ENCODE measurements around the gene EN1. TPM values are rescaled to one million over a fixed set of nuclear protein-coding genes. Genes with fewer than 3 reads are reported as not detected.

EN1 gene
- total and polyA plus RNA-seq, 2 donors (not counting 3 experiments of a cell fraction or from before 2014, with no cell fraction given) = not detected

GRCh38 chr2:118853129-118853640 lies 5.7 kb upstream of the EN1 start:
- H3K36me3 ChIP-seq (ENCODE audit: control insufficient read depth in 2 of 2, extremely low read depth in 1 of 2, insufficient read depth in 2 of 2, low read length in 2 of 2) = no peaks in the 10 kb centered on the region
- BruUV-seq (replicated peaks) = no TSS peak
- FAIRE-seq (no peak), DNase-seq (ENCODE audit: low read depth, low spot score) (no peak)
- dilution Hi-C loops (cut with MboI; ENCODE audit: extremely low pct_ligation_motif_present, low sequenced_read_pairs) = no loop called here
- no peak overlapping the region for H2AFZ ChIP-seq (ENCODE audit: low read depth, low read length)
- no peak overlapping the region for H3K27ac ChIP-seq (ENCODE audit: insufficient read depth, low read depth, low read length)
- no peaks in the 10 kb centered on the region for H3K79me2 ChIP-seq (ENCODE audit: control insufficient read depth, insufficient read depth, low read length)
- ChIA-PET POLR2A (no interaction called here), CTCF (interaction anchor here (2.8 kb wide), 1 partner anchor 806 kb away, joined by 174 read pairs; no protein-coding TSS in a partner anchor)
- H3K4me3 ChIP-seq (replicated peaks in 1 of 3; ENCODE audit: insufficient read depth in 1 of 3, low read depth in 1 of 3, low read length in 3 of 3) = no peak overlapping the region
- no peaks in the 10 kb centered on the region for H3K9me3 ChIP-seq (replicated peaks; ENCODE audit: control insufficient read depth, insufficient read depth, low read length)
- no peaks in the 10 kb centered on the region for H4K20me1 ChIP-seq (replicated peaks; ENCODE audit: control insufficient read depth, extremely low read depth, insufficient read depth, low read length)
- peaks cover 95 to 98% of the 10 kb centered on the region in 2 experiments for H3K27me3 ChIP-seq (ENCODE audit: control insufficient read depth in 2 of 2, insufficient read depth in 2 of 2, low read length in 2 of 2)
- H3K9me1 ChIP-seq (replicated peaks; ENCODE audit: control insufficient read depth, extremely low read depth, insufficient read depth, low read length) = no peaks in the 10 kb centered on the region
- no peak overlapping the region for H3K9ac ChIP-seq (replicated peaks; ENCODE audit: extremely low read depth, insufficient read depth, low read length)
- intact Hi-C loops (cut with micrococcal nuclease) = loop anchor here (10.0 kb wide), 1 partner anchor 478 kb away; no protein-coding TSS in a partner anchor
- no peak overlapping the region for H3K4me2 ChIP-seq (ENCODE audit: insufficient read depth, low read length)
- TF ChIP-seq FOS (IDR thresholded peaks at IDR 0.05; ENCODE audit: borderline replicate concordance, insufficient read depth, low read length) (no peak), EZH2 (IDR thresholded peaks at IDR 0.05; ENCODE audit: borderline replicate concordance, low read depth, low read length, severe bottlenecking) (peak; percentile 94)
- H3K4me1 ChIP-seq (ENCODE audit: control insufficient read depth, extremely low read depth, insufficient read depth, low read length) = peaks cover 2% of the 10 kb centered on the region

- Histone ChIP-seq H3K9me1 (replicated peaks; ENCODE audit: control insufficient read depth, extremely low read depth, insufficient read depth, low read length) (no peaks in the 10 kb centered on the region), H3K4me1 (ENCODE audit: control insufficient read depth, extremely low read depth, insufficient read depth, low read length) (peaks cover 2% of the 10 kb centered on the region), H3K9me3 (replicated peaks; ENCODE audit: control insufficient read depth, insufficient read depth, low read length) (no peaks in the 10 kb centered on the region), H3K36me3 (ENCODE audit: control insufficient read depth in 2 of 2, extremely low read depth in 1 of 2, insufficient read depth in 2 of 2, low read length in 2 of 2) (no peaks in the 10 kb centered on the region), H2AFZ (ENCODE audit: low read depth, low read length) (no peak overlapping the region), H3K27me3 (ENCODE audit: control insufficient read depth in 2 of 2, insufficient read depth in 2 of 2, low read length in 2 of 2) (peaks cover 94 to 98% of the 10 kb centered on the region in 2 experiments), H3K79me2 (ENCODE audit: control insufficient read depth, insufficient read depth, low read length) (no peaks in the 10 kb centered on the region), H3K27ac (ENCODE audit: insufficient read depth, low read depth, low read length) (no peak overlapping the region), H3K4me2 (ENCODE audit: insufficient read depth, low read length) (no peak overlapping the region), H4K20me1 (replicated peaks; ENCODE audit: control insufficient read depth, extremely low read depth, insufficient read depth, low read length) (no peaks in the 10 kb centered on the region), H3K9ac (replicated peaks; ENCODE audit: extremely low read depth, insufficient read depth, low read length) (no peak overlapping the region), H3K4me3 (replicated peaks in 1 of 3; ENCODE audit: insufficient read depth in 1 of 3, low read depth in 1 of 3, low read length in 3 of 3) (no peak overlapping the region)
- POLR2A ChIA-PET = no interaction called here
- FAIRE-seq = no peak
- TF ChIP-seq EZH2 (IDR thresholded peaks at IDR 0.05; ENCODE audit: borderline replicate concordance, low read depth, low read length, severe bottlenecking) (peak; percentile 59), POLR2A (IDR thresholded peaks at IDR 0.05; ENCODE audit: low read depth, low read length) (no peak)
- no TSS peak for BruUV-seq (replicated peaks)
- no peak for DNase-seq (ENCODE audit: low read depth, low spot score)
- dilution Hi-C loops (cut with MboI; ENCODE audit: extremely low pct_ligation_motif_present, low sequenced_read_pairs) = no loop called here
- intact Hi-C loops (cut with micrococcal nuclease) = loop anchor here (10.0 kb wide), 1 partner anchor 478 kb away; no protein-coding TSS in a partner anchor
- CTCF ChIA-PET = interaction anchor here (0.8 to 1.3 kb wide), 2 partner anchors 631 to 806 kb away, joined by 3 to 5 read pairs; no protein-coding TSS in a partner anchor
Measured at GRCh38 chr2:118852605-118853128, 5.2 kb upstream of the EN1 start.

Measured in endothelial cell of umbilical vein (primary cell).